ENCODE data around the gene SNED1.

The SNED1 gene

DNA sequence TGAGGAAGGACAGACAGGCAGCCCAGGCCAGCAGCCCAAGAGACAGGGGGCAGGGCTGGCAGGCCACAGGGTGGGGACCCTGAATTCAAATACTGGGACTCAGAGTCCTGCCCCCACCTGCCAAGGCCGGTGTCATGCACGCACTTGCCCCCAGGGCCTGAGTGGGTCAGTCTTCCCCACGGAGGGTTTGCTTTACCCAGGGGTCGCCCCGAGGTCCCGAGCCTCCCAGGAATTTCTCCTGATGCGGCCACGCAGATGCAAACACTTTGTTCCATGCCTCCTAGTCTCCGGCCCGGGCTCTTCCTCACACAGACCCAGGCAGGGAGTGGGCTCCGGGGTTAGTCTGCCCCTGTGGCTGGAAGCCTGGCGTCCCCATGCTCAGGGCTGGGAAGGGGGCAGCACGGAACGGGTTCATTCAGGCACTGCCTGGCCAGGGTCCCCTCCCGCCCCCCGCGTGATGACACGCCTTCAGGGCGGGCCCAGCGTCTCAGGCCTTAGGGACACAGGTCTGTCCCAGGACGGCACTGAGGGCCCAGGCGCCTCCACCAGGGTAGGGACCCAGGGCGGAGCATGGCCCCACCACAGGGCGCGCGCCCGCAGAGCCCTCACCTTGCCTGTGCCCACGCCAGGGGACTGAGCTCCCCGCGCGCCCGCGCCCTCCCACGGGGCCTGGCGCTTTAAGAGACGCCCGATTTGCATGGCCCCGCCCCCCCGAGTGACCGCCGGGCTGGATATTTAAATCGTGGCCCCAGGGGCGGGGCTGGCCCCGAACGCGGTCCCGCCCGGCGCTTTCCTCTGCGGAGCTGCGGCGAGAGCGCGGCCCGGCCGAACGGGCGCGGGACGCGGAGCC is at the start of gene SNED1:
Gene SNED1 (plus strand): TSS at position 763 of the 850 bp plus-strand sequence. CDS start 220 bp downstream, outside the sequence.
- peak within 1 kb of the TSS; percentile 74 for H2AFZ ChIP-seq
- no peak within 1 kb of the TSS for H3K9ac ChIP-seq
- no peaks in the 10 kb centered on the region for H3K36me3 ChIP-seq (ENCODE audit: control insufficient read depth, insufficient read depth, low read length)
- peak within 1 kb of the TSS; percentile 53 for H3K27ac ChIP-seq
- no peaks in the 10 kb centered on the region for H3K79me2 ChIP-seq
- TF ChIP-seq, protein P1, sequence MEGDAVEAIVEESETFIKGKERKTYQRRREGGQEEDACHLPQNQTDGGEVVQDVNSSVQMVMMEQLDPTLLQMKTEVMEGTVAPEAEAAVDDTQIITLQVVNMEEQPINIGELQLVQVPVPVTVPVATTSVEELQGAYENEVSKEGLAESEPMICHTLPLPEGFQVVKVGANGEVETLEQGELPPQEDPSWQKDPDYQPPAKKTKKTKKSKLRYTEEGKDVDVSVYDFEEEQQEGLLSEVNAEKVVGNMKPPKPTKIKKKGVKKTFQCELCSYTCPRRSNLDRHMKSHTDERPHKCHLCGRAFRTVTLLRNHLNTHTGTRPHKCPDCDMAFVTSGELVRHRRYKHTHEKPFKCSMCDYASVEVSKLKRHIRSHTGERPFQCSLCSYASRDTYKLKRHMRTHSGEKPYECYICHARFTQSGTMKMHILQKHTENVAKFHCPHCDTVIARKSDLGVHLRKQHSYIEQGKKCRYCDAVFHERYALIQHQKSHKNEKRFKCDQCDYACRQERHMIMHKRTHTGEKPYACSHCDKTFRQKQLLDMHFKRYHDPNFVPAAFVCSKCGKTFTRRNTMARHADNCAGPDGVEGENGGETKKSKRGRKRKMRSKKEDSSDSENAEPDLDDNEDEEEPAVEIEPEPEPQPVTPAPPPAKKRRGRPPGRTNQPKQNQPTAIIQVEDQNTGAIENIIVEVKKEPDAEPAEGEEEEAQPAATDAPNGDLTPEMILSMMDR (IDR thresholded peaks at IDR 0.05), result no peak
- peak within 1 kb of the TSS; percentile 63 for H3K4me3 ChIP-seq (ENCODE audit: low read depth, low read length)
- H3K27me3 ChIP-seq (ENCODE audit: control insufficient read depth, insufficient read depth, low read length), result no peaks in the 10 kb centered on the region
- H3K4me1 ChIP-seq, result peaks cover 42% of the 10 kb centered on the region
- no peaks in the 10 kb centered on the region for H3K9me3 ChIP-seq (ENCODE audit: control insufficient read depth, low read length)
- peak within 1 kb of the TSS; percentile 94 for H3K4me2 ChIP-seq (ENCODE audit: low read length)

GRCh38 chr2:240948905-240949790 is 49.3 kb upstream of the SNED1 start:
- H3K4me1 ChIP-seq, result no peaks in the 10 kb centered on the region
- H2AFZ ChIP-seq, result no peak overlapping the region
- TF ChIP-seq, protein P1 (IDR thresholded peaks at IDR 0.05), result no peak
- H3K9me3 ChIP-seq (ENCODE audit: control insufficient read depth, low read length), result no peaks in the 10 kb centered on the region
- H3K36me3 ChIP-seq (ENCODE audit: control insufficient read depth, insufficient read depth, low read length), result no peaks in the 10 kb centered on the region
- no peaks in the 10 kb centered on the region for H3K27me3 ChIP-seq (ENCODE audit: control insufficient read depth, insufficient read depth, low read length)
- no peak overlapping the region for H3K4me2 ChIP-seq (ENCODE audit: low read length)
- no peak overlapping the region for H3K4me3 ChIP-seq (ENCODE audit: low read depth, low read length)
- H3K9ac ChIP-seq, result no peak overlapping the region
- H3K27ac ChIP-seq, result no peak overlapping the region
- no peaks in the 10 kb centered on the region for H3K79me2 ChIP-seq

- no peak overlapping the region for H3K27ac ChIP-seq
- H3K4me1 ChIP-seq, result peaks cover under 1% of the 10 kb centered on the region
- H2AFZ ChIP-seq, result no peak overlapping the region
- H3K9me3 ChIP-seq (ENCODE audit: control insufficient read depth, low read length), result no peaks in the 10 kb centered on the region
- H3K4me2 ChIP-seq (ENCODE audit: low read length), result no peak overlapping the region
- TF ChIP-seq, protein P1 (IDR thresholded peaks at IDR 0.05), result no peak
- no peak overlapping the region for H3K9ac ChIP-seq
- no peaks in the 10 kb centered on the region for H3K79me2 ChIP-seq
- H3K36me3 ChIP-seq (ENCODE audit: control insufficient read depth, insufficient read depth, low read length), result no peaks in the 10 kb centered on the region
- no peak overlapping the region for H3K4me3 ChIP-seq (ENCODE audit: low read depth, low read length)
- H3K27me3 ChIP-seq (ENCODE audit: control insufficient read depth, insufficient read depth, low read length), result no peaks in the 10 kb centered on the region
These were observed 48.4 kb upstream of the SNED1 start for GRCh38 chr2:240949791-240950705.

DNA sequence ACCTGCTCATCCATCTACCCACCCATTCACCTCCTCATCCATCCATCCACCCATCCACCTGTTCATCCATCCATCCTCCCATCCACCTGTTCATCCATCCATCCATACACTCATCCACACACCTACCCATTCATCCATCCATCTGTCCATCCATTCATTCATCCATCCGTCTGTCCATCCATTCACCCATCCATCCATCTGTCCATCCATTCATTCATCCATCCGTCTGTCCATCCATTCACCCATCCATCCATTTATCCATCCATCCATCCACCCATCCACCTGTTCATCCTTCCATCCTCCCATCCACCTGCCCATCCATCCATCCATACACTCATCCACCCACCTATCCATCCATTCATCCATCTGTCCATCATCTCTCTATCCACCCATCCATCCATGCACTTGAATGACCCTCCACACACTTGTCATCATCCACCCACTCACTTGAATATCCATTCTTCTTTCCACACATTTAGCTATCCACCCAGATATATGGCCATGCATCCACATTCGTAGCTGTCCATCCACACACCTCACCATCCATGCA is 47.3 kb upstream of the SNED1 start:
- Histone ChIP-seq H3K27ac (no peak overlapping the region), H3K4me3 (ENCODE audit: low read depth, low read length) (no peak overlapping the region), H3K36me3 (ENCODE audit: control insufficient read depth, insufficient read depth, low read length) (no peaks in the 10 kb centered on the region), H3K27me3 (ENCODE audit: control insufficient read depth, insufficient read depth, low read length) (no peaks in the 10 kb centered on the region), H2AFZ (no peak overlapping the region), H3K4me2 (ENCODE audit: low read length) (no peak overlapping the region), H3K9me3 (ENCODE audit: control insufficient read depth, low read length) (no peaks in the 10 kb centered on the region), H3K9ac (no peak overlapping the region), H3K79me2 (no peaks in the 10 kb centered on the region), H3K4me1 (peaks cover 3% of the 10 kb centered on the region)
- TF ChIP-seq, protein P1 (IDR thresholded peaks at IDR 0.05), result no peak
